Endodermal cell (in vitro differentiated cells): ENCODE measurements around the gene CHCHD3. TPM values are rescaled to one million over a fixed set of nuclear protein-coding genes. Genes with fewer than 3 reads are reported as not detected.

ENCODE experiments used
- DNase-seq: peaks from one replicate; pipeline ENCODE4 v3.0.0-alpha.2; 2017
- H3K27ac ChIP-seq: 2 replicates; pipeline ENCODE4 v1.5.1; 2013; ENCODE audit warnings: mild to moderate bottlenecking, low read depth, low read length, moderate library complexity
- H3K27me3 ChIP-seq: 2 replicates; pipeline ENCODE4 v1.6.1; 2013; ENCODE audit warnings: mild to moderate bottlenecking, low read length, moderate library complexity; ENCODE audit not compliant: insufficient read depth, control insufficient read depth, poor library complexity, severe bottlenecking
- H3K36me3 ChIP-seq: 2 replicates; pipeline ENCODE4 v1.7.0; 2013; ENCODE audit warnings: mild to moderate bottlenecking, low read length, moderate library complexity; ENCODE audit not compliant: control insufficient read depth, insufficient read depth
- H3K4me1 ChIP-seq: one replicate; pipeline ENCODE4 v1.7.0; 2013; ENCODE audit warnings: low read length; ENCODE audit not compliant: control insufficient read depth, insufficient read depth
- H3K4me3 ChIP-seq: 2 replicates; pipeline ENCODE4 v1.5.1; 2013; ENCODE audit warnings: mild to moderate bottlenecking, low read length, moderate library complexity
- H3K9ac ChIP-seq: 2 replicates; pipeline ENCODE4 v1.6.1; 2013; ENCODE audit warnings: mild to moderate bottlenecking, low read length, moderate library complexity; ENCODE audit not compliant: poor library complexity, severe bottlenecking; ENCODE audit errors: extremely low read depth
- H3K9me3 ChIP-seq: 2 replicates; pipeline ENCODE4 v1.6.1; 2013; ENCODE audit warnings: mild to moderate bottlenecking, low read length, moderate library complexity; ENCODE audit not compliant: control insufficient read depth
- H3K27ac Mint-ChIP-seq: 2 replicates; pipeline ENCODE4 v1.8.0; 2020; ENCODE audit warnings: mixed read lengths
- H3K27me3 Mint-ChIP-seq: 2 replicates; pipeline ENCODE4 v1.8.0; 2021; ENCODE audit warnings: mild to moderate bottlenecking, mixed read lengths; ENCODE audit not compliant: insufficient read depth
- H3K36me3 Mint-ChIP-seq: 2 replicates; pipeline ENCODE4 v1.8.0; 2020; ENCODE audit warnings: low read depth, mixed read lengths
- H3K4me1 Mint-ChIP-seq: 2 replicates; pipeline ENCODE4 v1.8.0; 2020; ENCODE audit warnings: mixed read lengths
- H3K4me3 Mint-ChIP-seq: 2 replicates; pipeline ENCODE4 v1.8.0; 2020; ENCODE audit warnings: mild to moderate bottlenecking, moderate library complexity, mixed read lengths
- H3K9me3 Mint-ChIP-seq: 2 replicates; pipeline ENCODE4 v1.8.0; 2020; ENCODE audit warnings: mild to moderate bottlenecking, mixed read lengths
- whole genome bisulfite sequencing, 2 experiments: methylation state at CpG; one replicate each; pipeline versions ENCODE4 v1.1.5 to v1.1.7; 2013; ENCODE audit warnings: missing lambda C conversion rate in 2 of 2, mixed read lengths in 1 of 2; ENCODE audit not compliant: insufficient coverage in 1 of 2, insufficient read length in 1 of 2; 5-methylcytosine and 5-hydroxymethylcytosine counted together
- total RNA-seq, 2 donors: library from RNA; stranded (reverse); fragmentation: NEBNext Ultra II Directional in 1 of 2; extraction: Animal tissue kit (Norgen Biotek cat#: 25700) in 1 of 2; gene quantifications; 2 replicates in 1 of 2; 3 replicates in 1 of 2; pipeline ENCODE4 v1.2.1, GENCODE V29; 2021
- TF ChIP-seq, protein P1 (sequence below): fragments of 200-600 bp; sonication (generic); conservative IDR thresholded peaks from 2 replicates; pipeline ENCODE4 v1.5.0; 2021; ENCODE audit warnings: antibody characterized with exemption, mild to moderate bottlenecking

Gene CHCHD3
- total RNA-seq, 2 donors from 2014 or later: 70.4 to 75.2 TPM

DNA sequence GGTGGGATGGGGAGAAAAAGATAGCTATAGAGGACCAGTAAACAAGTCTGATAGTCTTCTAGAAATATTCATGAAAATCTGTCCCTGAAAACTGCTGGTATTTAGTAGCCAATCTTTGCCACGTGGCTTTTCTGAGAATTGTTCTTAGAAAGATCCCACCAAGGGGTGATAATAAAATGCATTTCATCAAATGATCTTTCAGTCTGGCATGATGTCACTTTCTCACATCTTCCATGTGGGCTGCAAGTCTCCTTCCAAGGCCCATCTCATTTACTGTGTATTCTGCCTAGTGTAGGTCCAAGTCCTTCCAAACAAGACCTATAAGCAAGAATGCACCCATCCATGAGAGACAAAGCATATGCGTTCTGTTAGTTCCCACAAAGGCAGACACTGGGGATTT lies 226.0 kb downstream of the CHCHD3 start:
- Histone ChIP-seq H3K27ac (no peak overlapping the region), H3K4me1 (no peaks in the 10 kb centered on the region), H3K36me3 (no peaks in the 10 kb centered on the region), H3K27me3 (no peaks in the 10 kb centered on the region), H3K4me3 (no peak overlapping the region), H3K9me3 (no peaks in the 10 kb centered on the region), H3K9ac (no peak overlapping the region)
- no peak overlapping the region for H3K4me3 Mint-ChIP-seq
- no peak for DNase-seq
- H3K27ac Mint-ChIP-seq: no peak overlapping the region
- H3K36me3 Mint-ChIP-seq: peaks cover 9% of the 10 kb centered on the region
- H3K4me1 Mint-ChIP-seq: no peaks in the 10 kb centered on the region
- H3K27me3 Mint-ChIP-seq: no peaks in the 10 kb centered on the region
- no peaks in the 10 kb centered on the region for H3K9me3 Mint-ChIP-seq
- TF ChIP-seq, protein P1, sequence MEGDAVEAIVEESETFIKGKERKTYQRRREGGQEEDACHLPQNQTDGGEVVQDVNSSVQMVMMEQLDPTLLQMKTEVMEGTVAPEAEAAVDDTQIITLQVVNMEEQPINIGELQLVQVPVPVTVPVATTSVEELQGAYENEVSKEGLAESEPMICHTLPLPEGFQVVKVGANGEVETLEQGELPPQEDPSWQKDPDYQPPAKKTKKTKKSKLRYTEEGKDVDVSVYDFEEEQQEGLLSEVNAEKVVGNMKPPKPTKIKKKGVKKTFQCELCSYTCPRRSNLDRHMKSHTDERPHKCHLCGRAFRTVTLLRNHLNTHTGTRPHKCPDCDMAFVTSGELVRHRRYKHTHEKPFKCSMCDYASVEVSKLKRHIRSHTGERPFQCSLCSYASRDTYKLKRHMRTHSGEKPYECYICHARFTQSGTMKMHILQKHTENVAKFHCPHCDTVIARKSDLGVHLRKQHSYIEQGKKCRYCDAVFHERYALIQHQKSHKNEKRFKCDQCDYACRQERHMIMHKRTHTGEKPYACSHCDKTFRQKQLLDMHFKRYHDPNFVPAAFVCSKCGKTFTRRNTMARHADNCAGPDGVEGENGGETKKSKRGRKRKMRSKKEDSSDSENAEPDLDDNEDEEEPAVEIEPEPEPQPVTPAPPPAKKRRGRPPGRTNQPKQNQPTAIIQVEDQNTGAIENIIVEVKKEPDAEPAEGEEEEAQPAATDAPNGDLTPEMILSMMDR: no peak
- WGBS, 2 experiments: 86 to 100% methylated on average over 1 to 2 of the region's 2 CpGs

DNA sequence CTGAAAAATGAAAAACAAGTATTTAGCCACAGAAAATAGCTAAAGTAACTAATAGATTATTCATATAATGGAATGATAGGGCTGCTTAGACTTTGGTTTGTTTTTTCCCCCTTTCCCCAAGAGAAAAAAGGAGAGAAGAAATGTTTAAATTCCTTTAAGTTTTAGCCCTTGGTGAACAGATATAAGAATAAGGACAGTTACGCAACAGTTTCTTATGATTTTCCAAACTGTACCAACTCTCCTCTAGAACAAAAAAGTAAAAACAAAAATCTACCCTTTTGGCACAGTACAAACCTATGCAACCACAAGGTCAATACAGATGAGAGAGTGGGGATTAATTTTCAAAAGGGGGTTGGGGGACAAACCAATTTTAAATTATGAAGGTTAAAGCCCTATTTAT lies 227.7 kb downstream of the CHCHD3 start:
- Histone ChIP-seq H3K9ac (no peak overlapping the region), H3K36me3 (no peaks in the 10 kb centered on the region), H3K4me3 (no peak overlapping the region), H3K4me1 (no peaks in the 10 kb centered on the region), H3K27me3 (no peaks in the 10 kb centered on the region), H3K27ac (no peak overlapping the region), H3K9me3 (peaks cover 8% of the 10 kb centered on the region)
- H3K27me3 Mint-ChIP-seq: no peaks in the 10 kb centered on the region
- TF ChIP-seq, protein P1: no peak
- peaks cover 18% of the 10 kb centered on the region for H3K36me3 Mint-ChIP-seq
- no peak overlapping the region for H3K4me3 Mint-ChIP-seq
- WGBS, 2 experiments: 90% methylated on average over 1 of the region's 1 CpG; no CpG with 5 or more reads in 1 of the 2 experiments
- no peak overlapping the region for H3K27ac Mint-ChIP-seq
- no peak for DNase-seq
- H3K9me3 Mint-ChIP-seq: peaks cover 5% of the 10 kb centered on the region
- H3K4me1 Mint-ChIP-seq: no peaks in the 10 kb centered on the region

DNA sequence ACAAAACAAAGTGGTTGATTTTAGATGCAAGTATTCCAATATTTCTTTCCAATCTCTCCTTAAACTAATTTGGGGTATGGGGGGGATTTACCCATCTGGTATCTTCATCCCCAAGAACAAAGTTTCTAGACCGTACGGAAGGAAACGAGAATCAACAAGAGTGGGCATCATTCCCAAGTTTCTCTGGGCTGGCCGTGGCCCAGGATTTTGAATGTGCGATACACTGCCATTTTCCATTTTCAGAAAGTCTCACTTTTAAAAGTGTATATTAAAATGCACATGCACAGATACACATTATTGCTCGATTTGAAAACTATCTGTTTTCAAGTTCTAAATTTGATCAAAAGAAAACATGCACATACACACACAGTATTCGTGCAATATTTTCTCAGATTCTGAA lies 234.5 kb downstream of the CHCHD3 start:
- no peak overlapping the region for H3K27ac ChIP-seq
- peaks cover 3% of the 10 kb centered on the region for H3K4me1 ChIP-seq
- TF ChIP-seq, protein P1: no peak
- H3K36me3 Mint-ChIP-seq: peaks cover 9% of the 10 kb centered on the region
- no peaks in the 10 kb centered on the region for H3K27me3 ChIP-seq
- H3K4me1 Mint-ChIP-seq: peaks cover 22% of the 10 kb centered on the region
- H3K4me3 Mint-ChIP-seq: no peak overlapping the region
- H3K9me3 ChIP-seq: peaks cover 8% of the 10 kb centered on the region
- H3K9me3 Mint-ChIP-seq: peaks cover 5% of the 10 kb centered on the region
- H3K4me3 ChIP-seq: no peak overlapping the region
- H3K27ac Mint-ChIP-seq: no peak overlapping the region
- WGBS, 2 experiments: 90 to 95% methylated on average over 4 to 7 of the region's 7 CpGs
- no peaks in the 10 kb centered on the region for H3K36me3 ChIP-seq
- H3K27me3 Mint-ChIP-seq: no peaks in the 10 kb centered on the region
- no peak for DNase-seq
- H3K9ac ChIP-seq: no peak overlapping the region
